ENCODE data around the gene EIPR1. TPM values are rescaled to one million over a fixed set of nuclear protein-coding genes. Genes with fewer than 3 reads are reported as not detected.

Gene EIPR1
- total and polyA plus RNA-seq, 2 of the 4 experiments (the other 2 are of a cell fraction), result 46.5 to 67.4 TPM

DNA sequence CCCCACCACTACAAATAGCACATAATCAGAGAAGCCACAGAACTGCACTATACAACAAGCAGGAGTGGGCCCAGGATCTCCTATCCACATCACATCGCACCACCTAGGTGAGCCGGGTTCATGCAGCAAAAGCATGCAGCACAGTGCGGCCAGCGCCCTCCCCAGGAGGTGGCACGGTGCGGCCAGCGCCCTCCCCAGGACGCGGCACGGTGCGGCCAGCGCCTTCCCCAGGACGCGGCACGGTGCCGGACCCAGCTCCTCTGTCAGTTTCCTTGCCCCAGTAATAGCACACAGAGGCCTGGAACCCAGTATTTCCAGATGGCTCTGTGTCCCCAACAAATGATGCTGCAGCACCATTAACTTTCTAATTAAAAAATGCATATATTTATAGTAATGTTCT, 114.1 kb downstream of the EIPR1 start:
- no peak overlapping the region for H3K14ac ChIP-seq (replicated peaks; ENCODE audit: low read depth, low read length)
- H2BK120ac ChIP-seq (ENCODE audit: low read depth, low read length), result no peak overlapping the region
- no peak overlapping the region for H3K23ac ChIP-seq (ENCODE audit: low read depth, low read length)
- in situ Hi-C loops (cut with MboI; ENCODE audit: low sequenced_read_pairs) (no loop called here), dilution Hi-C loops (cut with HindIII; ENCODE audit: low sequenced_read_pairs, unreplicated experiment) (no loop called here), intact Hi-C loops (cut with micrococcal nuclease) (no loop called here)
- H4K5ac ChIP-seq (ENCODE audit: low read depth, low read length), result no peak overlapping the region
- no peak overlapping the region for H2BK5ac ChIP-seq (ENCODE audit: low read depth, low read length, poor library complexity, severe bottlenecking)
- ATAC-seq (ENCODE audit: low read depth) (no peak), DNase-seq (no peak)
- H3K4ac ChIP-seq (ENCODE audit: low read depth, low read length), result no peak overlapping the region
- no peaks in the 10 kb centered on the region for H3K4me1 ChIP-seq (ENCODE audit: control insufficient read depth, insufficient read depth, low read length)
- H4K8ac ChIP-seq (ENCODE audit: low read depth in 2 of 2, low read length in 2 of 2), result no peak overlapping the region
- H2BK15ac ChIP-seq (ENCODE audit: low read depth, low read length), result no peak overlapping the region
- no peak overlapping the region for H3K4me3 ChIP-seq (ENCODE audit: insufficient read depth, low read depth, low read length)
- ChIA-PET POLR2A (ENCODE audit: unreplicated experiment) (no interaction called here), CTCF (no interaction called here)
- no peak overlapping the region for H2AK5ac ChIP-seq (ENCODE audit: low read depth, low read length)
- peaks cover 3 to 6% of the 10 kb centered on the region in 2 experiments; a peak in 3 of 4 replicates for H3K79me1 ChIP-seq (ENCODE audit: low read depth in 1 of 2, low read length in 2 of 2)
- H3K4me2 ChIP-seq (ENCODE audit: low read depth, low read length), result no peak overlapping the region
- H3K9me1 ChIP-seq (ENCODE audit: insufficient read depth, low read length), result peaks cover 3% of the 10 kb centered on the region; the same call in 1 of the 2 replicates
- no peak overlapping the region for H2AK9ac ChIP-seq (replicated peaks; ENCODE audit: low read depth, low read length, poor library complexity)
- no peak overlapping the region for H3K56ac ChIP-seq (ENCODE audit: extremely low read depth, insufficient read depth, low read length)
- no TSS peak for BruUV-seq (replicated peaks)
- 97% methylated on average over 6 of the region's 16 CpGs; no CpG with 5 or more reads in 1 of the 2 experiments for WGBS, 2 experiments (ENCODE audit: extremely low coverage in 2 of 2, insufficient read length in 1 of 2)
- H3K9ac ChIP-seq (ENCODE audit: low read depth, low read length), result no peak overlapping the region
- no peak overlapping the region for H3K18ac ChIP-seq (ENCODE audit: low read depth, low read length)
- no peak overlapping the region for H2AFZ ChIP-seq (replicated peaks; ENCODE audit: low read length, poor library complexity)
- no peak overlapping the region for H2BK20ac ChIP-seq (ENCODE audit: low read depth, low read length)
- no peaks in the 10 kb centered on the region for H3K9me3 ChIP-seq (ENCODE audit: control insufficient read depth, insufficient read depth, low read length)
- no peaks in the 10 kb centered on the region for H3K36me3 ChIP-seq (ENCODE audit: control insufficient read depth, insufficient read depth, low read length)
- TF ChIP-seq FOS (IDR thresholded peaks at IDR 0.05; ENCODE audit: low read depth, low read length) (no peak), USF2 (IDR thresholded peaks at IDR 0.05; ENCODE audit: low read depth, low read length) (no peak), BHLHE40 (IDR thresholded peaks at IDR 0.05; ENCODE audit: low read depth, low read length) (no peak), RCOR1 (IDR thresholded peaks at IDR 0.05; ENCODE audit: insufficient replicate concordance, low read length) (no peak), CEBPB (IDR thresholded peaks at IDR 0.05; ENCODE audit: low read depth, low read length) (no peak), MAFK (IDR thresholded peaks at IDR 0.05; ENCODE audit: low read depth, low read length) (no peak), MXI1 (IDR thresholded peaks at IDR 0.05; ENCODE audit: borderline replicate concordance, low read depth, low read length) (no peak), RAD21 (IDR thresholded peaks at IDR 0.05; ENCODE audit: low read length) (no peak), NFE2L2 (IDR thresholded peaks at IDR 0.05; ENCODE audit: low read depth, low read length) (no peak), CHD1 (IDR thresholded peaks at IDR 0.05; ENCODE audit: low read depth, low read length) (no peak), MAZ (IDR thresholded peaks at IDR 0.05; ENCODE audit: borderline replicate concordance, low read depth, low read length) (no peak), RFX5 (IDR thresholded peaks at IDR 0.05; ENCODE audit: low read depth, low read length) (no peak), POLR2A (IDR thresholded peaks at IDR 0.05; ENCODE audit: low read depth, low read length) (no peak)
- TF ChIP-seq, protein P1, sequence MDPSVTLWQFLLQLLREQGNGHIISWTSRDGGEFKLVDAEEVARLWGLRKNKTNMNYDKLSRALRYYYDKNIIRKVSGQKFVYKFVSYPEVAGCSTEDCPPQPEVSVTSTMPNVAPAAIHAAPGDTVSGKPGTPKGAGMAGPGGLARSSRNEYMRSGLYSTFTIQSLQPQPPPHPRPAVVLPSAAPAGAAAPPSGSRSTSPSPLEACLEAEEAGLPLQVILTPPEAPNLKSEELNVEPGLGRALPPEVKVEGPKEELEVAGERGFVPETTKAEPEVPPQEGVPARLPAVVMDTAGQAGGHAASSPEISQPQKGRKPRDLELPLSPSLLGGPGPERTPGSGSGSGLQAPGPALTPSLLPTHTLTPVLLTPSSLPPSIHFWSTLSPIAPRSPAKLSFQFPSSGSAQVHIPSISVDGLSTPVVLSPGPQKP (IDR thresholded peaks at IDR 0.05; ENCODE audit: borderline replicate concordance, low read depth, low read length), result no peak
- TF ChIP-seq, protein P2, sequence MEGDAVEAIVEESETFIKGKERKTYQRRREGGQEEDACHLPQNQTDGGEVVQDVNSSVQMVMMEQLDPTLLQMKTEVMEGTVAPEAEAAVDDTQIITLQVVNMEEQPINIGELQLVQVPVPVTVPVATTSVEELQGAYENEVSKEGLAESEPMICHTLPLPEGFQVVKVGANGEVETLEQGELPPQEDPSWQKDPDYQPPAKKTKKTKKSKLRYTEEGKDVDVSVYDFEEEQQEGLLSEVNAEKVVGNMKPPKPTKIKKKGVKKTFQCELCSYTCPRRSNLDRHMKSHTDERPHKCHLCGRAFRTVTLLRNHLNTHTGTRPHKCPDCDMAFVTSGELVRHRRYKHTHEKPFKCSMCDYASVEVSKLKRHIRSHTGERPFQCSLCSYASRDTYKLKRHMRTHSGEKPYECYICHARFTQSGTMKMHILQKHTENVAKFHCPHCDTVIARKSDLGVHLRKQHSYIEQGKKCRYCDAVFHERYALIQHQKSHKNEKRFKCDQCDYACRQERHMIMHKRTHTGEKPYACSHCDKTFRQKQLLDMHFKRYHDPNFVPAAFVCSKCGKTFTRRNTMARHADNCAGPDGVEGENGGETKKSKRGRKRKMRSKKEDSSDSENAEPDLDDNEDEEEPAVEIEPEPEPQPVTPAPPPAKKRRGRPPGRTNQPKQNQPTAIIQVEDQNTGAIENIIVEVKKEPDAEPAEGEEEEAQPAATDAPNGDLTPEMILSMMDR (conservative IDR thresholded peaks at IDR 0.05; ENCODE audit: low read depth, low read length), result no peak
- H3K27me3 ChIP-seq (ENCODE audit: control insufficient read depth, insufficient read depth, low read length), result no peaks in the 10 kb centered on the region
- no peaks in the 10 kb centered on the region; the same call in 1 of the 2 replicates for H4K20me1 ChIP-seq (ENCODE audit: insufficient read depth, low read length)
- no peak overlapping the region for H3K27ac ChIP-seq (ENCODE audit: insufficient read depth, low read length)
- H4K91ac ChIP-seq (ENCODE audit: insufficient read depth, low read depth, low read length), result no peak overlapping the region

Measured in IMR-90 (cell line).